Choroid plexus epithelial cell (primary cell): ENCODE measurements around the gene NFAT5.
"Not testable (repeated sequence)": the region's sequence is repeated elsewhere in the genome, so short reads cannot be mapped to it uniquely, and the experiment has no call there.

Experiments
- DNase-seq: peaks from one replicate; pipeline ENCODE4 v3.0.0-alpha.2; 2010; ENCODE audit warnings: low read depth
- H3K4me3 ChIP-seq: 2 replicates; pipeline ENCODE4 v1.5.1; 2011; ENCODE audit warnings: low read depth, mild to moderate bottlenecking, control low read depth, low read length, moderate library complexity
- TF ChIP-seq, protein P1 (sequence below): conservative IDR thresholded peaks from 2 replicates; pipeline ENCODE4 v1.5.1; 2011; ENCODE audit warnings: low read depth, mild to moderate bottlenecking, control low read depth, inconsistent platforms, low read length, moderate library complexity

Gene NFAT5, protein sequence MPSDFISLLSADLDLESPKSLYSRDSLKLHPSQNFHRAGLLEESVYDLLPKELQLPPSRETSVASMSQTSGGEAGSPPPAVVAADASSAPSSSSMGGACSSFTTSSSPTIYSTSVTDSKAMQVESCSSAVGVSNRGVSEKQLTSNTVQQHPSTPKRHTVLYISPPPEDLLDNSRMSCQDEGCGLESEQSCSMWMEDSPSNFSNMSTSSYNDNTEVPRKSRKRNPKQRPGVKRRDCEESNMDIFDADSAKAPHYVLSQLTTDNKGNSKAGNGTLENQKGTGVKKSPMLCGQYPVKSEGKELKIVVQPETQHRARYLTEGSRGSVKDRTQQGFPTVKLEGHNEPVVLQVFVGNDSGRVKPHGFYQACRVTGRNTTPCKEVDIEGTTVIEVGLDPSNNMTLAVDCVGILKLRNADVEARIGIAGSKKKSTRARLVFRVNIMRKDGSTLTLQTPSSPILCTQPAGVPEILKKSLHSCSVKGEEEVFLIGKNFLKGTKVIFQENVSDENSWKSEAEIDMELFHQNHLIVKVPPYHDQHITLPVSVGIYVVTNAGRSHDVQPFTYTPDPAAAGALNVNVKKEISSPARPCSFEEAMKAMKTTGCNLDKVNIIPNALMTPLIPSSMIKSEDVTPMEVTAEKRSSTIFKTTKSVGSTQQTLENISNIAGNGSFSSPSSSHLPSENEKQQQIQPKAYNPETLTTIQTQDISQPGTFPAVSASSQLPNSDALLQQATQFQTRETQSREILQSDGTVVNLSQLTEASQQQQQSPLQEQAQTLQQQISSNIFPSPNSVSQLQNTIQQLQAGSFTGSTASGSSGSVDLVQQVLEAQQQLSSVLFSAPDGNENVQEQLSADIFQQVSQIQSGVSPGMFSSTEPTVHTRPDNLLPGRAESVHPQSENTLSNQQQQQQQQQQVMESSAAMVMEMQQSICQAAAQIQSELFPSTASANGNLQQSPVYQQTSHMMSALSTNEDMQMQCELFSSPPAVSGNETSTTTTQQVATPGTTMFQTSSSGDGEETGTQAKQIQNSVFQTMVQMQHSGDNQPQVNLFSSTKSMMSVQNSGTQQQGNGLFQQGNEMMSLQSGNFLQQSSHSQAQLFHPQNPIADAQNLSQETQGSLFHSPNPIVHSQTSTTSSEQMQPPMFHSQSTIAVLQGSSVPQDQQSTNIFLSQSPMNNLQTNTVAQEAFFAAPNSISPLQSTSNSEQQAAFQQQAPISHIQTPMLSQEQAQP (N-terminal part only)

DNA sequence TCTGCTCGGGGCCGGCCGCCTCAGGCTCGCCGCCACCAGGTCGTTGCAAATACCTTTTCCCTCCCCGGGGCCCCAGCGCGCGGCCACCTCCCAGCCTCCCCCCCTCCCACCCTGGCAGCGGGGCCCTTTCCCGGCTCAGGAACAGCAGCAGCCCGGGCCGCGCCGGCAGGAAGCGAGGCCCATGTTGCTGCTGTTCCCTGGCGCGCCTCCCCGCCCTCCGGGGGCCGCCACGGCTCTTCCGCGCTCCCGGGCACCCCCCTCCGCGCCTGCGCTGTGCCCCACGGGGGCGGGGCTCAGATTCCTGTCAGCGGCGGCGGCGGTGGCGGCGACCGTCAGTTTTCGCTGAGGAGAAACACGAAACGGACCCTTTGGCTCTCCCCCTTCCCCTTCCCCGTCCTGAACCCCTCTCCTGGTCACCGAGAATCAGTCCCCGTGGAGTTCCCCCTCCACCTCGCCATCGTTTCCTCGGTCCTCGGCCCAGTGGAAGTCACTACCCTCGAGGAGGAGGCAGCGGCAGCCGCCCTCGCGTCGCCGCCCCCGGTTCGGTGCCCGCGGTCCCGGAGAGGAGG lies at the start of gene NFAT5:
NFAT5 (plus strand) TSS at position 296 of the 569 bp plus-strand sequence. CDS start 336 bp downstream, outside the sequence.
- TF ChIP-seq, protein P1, sequence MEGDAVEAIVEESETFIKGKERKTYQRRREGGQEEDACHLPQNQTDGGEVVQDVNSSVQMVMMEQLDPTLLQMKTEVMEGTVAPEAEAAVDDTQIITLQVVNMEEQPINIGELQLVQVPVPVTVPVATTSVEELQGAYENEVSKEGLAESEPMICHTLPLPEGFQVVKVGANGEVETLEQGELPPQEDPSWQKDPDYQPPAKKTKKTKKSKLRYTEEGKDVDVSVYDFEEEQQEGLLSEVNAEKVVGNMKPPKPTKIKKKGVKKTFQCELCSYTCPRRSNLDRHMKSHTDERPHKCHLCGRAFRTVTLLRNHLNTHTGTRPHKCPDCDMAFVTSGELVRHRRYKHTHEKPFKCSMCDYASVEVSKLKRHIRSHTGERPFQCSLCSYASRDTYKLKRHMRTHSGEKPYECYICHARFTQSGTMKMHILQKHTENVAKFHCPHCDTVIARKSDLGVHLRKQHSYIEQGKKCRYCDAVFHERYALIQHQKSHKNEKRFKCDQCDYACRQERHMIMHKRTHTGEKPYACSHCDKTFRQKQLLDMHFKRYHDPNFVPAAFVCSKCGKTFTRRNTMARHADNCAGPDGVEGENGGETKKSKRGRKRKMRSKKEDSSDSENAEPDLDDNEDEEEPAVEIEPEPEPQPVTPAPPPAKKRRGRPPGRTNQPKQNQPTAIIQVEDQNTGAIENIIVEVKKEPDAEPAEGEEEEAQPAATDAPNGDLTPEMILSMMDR: no peak
- peak within 1 kb of the TSS; percentile 92 for H3K4me3 ChIP-seq
- DNase-seq: peak; percentile 83

DNA sequence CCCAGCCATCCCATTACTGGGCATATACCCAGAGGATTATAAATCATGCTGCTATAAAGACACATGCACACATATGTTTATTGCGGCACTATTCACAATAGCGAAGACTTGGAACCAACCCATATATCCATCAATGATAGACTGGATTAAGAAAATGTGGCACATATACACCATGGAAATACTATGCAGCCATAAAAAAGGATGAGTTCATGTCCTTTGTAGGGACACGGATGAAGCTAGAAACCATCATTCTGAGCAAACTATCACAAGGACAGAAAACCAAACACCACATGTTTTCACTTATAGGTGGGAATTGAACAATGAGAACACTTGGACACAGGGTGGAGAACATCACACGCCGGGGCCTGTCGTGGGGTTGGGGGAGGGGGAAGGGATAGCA lies 47.9 kb upstream of the NFAT5 start:
- H3K4me3 ChIP-seq, DNase-seq: not testable (repeated sequence)

DNA sequence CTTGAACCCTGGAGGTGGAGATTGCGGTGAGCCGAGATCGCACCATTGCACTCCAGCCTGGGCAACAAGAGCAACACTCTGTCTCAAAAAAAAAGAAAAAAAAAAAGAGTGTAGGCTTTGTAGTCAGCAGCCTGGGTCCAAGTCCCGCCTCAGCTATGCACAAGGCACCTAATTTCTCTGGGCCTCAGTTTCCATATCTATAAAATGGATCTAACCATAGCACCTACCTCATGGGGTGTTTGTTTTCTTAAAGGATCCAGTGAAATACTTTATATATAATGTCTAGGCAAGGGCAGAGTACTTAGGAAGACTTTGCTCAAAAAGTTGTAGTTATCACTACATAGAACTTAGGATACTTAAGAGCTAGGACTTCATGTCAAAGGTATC lies 45.4 kb upstream of the NFAT5 start:
- TF ChIP-seq, protein P1: no peak
- no peak for DNase-seq
- no peak overlapping the region for H3K4me3 ChIP-seq

DNA sequence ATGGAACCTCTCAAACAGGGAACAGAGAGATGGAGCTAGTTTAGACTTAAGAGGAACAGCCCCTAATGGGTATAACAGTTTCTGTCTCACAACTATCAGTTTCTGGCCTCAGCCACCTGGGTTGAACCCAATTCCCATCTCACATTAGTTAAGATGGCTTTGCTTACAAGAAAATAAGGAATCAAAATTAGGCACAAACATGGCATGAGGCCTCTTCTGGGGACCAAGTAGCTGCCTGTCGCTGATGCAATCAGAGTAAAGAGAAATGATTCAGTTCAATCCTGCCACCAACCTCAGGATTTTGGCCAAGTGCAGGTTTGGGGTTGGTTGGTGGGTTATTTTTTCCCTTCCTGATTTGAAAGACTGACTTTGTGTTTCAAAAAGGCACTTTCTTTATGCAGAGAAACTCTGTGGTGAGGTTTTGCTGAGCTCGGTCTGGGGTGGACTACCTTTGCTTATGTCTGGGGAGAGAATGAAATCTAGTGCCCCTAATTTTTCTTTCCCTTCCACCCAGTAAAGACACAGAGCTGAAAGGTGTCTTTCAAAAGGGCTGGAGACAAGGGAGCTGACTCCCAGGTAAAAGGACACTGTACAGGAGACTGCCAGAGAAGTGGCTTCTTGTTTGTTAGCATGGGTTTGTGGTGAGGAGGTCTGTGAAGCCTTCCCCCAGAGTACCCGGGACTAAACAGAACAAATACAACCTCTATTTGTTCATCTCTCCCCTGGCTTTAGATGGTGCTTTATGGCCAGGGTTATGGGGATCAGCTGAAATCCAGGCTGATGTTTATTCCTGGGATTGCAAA lies 44.8 kb upstream of the NFAT5 start:
- no peak overlapping the region for H3K4me3 ChIP-seq
- TF ChIP-seq, protein P1: no peak
- DNase-seq: no peak

DNA sequence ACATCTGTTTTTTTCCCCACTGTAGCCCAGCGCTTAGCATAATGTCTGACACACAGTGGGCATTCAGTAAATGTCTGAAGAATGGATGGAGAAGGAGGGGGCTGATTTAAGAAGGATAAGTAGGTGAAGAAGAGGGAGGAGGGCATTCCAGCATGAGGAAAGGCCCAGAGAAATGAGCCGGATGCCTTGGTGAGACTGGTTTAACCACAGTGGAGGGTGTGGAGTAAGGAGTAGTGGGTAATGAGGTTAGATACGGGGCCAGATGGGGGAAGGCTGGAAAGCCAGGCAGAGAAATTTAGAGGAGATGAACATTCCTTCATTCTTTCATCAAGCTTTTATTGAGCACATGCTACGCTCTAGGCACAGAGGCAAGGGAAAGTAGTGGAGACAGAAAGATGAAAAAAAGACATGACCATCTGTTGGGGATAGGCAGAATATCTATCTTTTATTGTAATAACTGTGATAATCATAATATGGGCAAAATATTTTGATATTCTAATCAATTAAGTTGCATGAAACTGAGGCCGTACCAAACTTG lies 43.7 kb upstream of the NFAT5 start:
- no peak for DNase-seq
- TF ChIP-seq, protein P1: no peak
- no peak overlapping the region for H3K4me3 ChIP-seq

DNA sequence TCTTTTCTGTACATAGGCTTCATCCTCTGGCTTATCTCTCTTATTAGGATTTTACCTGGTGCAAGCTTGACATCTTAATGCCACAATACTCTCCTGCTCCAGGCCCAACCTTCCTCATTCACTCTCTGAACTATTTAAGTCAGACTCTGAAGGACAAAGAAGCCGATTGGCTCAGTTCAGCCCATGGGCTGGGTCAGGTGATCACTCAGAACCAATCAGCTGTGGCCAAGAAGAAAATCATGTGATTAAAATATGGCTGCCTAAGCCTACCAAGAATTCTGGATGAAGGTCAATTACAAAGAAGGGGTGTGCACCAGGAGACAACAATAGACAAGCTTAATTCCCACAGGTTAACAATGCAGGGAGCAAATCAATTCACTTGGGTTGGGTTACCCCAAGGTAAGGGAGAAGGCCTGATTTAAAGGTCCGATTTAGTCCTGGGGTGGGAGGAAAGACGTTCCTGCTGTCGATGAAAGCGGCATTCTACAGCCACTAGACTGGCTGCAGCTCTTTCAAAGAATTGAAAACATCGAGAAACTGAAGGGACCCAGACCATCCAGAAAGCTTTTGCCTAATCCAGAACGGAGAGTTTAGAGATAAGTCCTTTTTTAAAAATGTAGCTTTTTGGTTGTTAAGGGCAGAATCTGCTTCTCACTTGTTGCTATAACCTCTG lies 42.9 kb upstream of the NFAT5 start:
- H3K4me3 ChIP-seq: no peak overlapping the region
- no peak for DNase-seq

More for the DNA sequence above, 42.9 kb upstream of the NFAT5 start:
- TF ChIP-seq, protein P1: no peak
